Fibroblast of skin of right biceps (primary cell): ENCODE results near the gene NOX3.
"Not testable (repeated sequence)": the region's sequence is repeated elsewhere in the genome, so short reads cannot be mapped to it uniquely, and the experiment has no call there.

Source experiments
- DNase-seq: peaks from one replicate; pipeline ENCODE4 v3.0.0-alpha.2; 2013

The NOX3 gene

DNA sequence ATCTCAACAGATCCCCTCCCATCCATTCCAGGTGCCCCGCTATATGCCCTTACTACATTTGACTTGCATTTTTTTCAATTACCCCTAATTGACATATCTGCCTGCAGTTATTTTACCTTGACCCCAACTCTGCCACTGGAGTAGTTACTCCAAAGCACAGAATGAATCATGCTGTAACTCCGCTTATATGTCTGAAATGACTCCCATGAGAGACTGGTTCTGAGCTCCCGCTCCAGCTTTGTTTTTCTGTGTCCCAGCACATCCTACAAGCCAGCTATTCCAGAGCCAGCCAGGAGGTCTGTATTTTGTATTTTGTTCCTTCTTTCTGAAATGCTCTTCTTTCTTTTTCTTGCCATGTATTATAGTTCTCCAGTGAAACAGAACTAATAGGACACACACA lies 10.9 kb upstream of the NOX3 start:
- DNase-seq = peak; percentile 29

DNA sequence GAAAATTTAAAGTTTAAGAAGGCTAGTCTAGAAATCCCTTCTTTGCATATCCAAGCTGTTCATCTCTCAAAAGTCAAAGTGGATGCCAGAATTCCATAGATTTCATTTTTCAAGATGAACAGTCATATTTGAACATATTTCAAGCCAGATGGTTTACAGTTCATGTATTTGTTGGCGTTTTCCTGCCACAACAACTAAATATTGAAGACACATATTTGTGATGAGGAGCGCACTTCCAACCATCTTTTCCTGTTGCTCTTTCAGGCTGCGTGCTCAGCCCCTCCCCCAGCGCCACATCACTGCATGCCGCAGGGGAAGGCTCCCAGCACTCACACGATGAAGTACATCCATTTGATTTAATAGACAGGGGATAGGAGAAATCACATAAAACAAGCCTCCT lies 5.9 kb upstream of the NOX3 start:
- peak; percentile 55 for DNase-seq

DNA sequence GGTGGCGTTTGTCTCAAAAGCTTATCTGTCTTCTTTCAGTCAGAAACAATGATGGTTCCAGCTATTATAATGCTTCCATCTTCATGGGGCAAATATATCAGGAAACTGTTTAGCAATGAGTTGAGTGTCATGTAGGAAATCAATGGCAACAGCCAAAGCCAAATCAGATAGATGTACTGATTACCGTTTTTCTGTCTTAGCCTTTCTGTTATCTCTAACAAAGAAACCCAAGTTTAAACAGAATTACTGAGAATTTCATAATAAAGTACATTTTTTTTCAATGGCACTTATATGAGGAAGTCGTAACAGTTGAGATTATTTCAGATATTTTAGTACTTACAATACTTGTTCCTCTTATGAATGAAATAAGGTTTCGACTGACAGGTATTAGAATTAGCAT lies 1.2 kb downstream of the NOX3 start:
- no peak for DNase-seq

DNA sequence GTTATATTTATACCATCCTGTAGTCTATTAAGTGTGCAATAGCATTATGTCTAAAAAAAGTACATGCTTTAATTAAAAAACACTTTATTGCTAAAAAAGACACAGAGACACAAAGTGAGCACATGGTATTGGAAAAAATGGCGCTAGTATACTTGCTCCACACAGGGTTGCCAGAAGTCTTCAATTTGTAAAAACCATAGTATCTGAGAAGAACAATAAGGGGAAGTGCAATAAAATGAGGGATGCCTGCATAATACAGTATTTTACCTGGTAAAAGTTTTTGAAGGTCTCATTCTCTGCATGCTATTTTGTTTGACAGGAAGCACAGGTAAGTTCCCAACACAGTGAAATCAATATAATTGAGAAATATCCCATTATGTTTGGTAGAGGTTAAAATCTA lies 1.6 kb downstream of the NOX3 start:
- no peak for DNase-seq

DNA sequence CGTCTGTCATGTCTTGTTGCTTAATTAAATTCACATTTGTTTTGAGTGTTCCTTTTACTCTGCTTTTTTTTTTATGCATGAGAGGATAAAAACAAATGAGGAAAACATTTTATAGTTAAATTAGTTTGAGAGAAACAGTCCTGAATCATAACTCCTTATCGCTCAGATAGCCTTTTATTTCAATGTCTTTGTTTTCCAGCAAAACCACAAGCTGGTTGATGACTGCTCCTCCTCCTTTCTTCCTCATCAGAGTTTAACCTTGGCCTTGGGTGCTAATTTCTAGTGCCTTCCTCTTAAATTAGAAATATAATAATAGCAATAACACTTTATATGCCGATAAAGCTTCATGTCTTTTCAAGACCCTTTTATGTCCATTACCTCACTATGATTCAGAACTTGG lies 3.1 kb downstream of the NOX3 start:
- no peak for DNase-seq

DNA sequence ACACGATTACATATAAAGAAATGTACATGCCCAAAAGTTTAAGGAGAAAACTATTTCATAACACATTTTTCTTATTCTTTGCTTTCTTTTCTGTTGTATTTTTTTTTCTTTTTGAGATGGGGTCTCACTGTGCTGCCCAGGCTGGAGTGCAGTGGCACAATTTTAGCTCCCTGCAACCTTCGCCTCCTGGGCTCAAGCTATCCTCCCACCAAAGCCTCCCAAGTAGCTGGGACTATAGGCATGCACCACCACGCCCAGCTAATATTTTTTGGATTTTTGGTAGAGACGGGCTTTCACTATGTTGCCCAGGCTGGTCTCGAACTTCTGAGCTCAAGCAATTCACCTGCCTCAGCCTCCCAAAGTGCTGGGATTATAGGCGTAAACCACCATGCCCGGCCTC lies 4.1 kb downstream of the NOX3 start:
- not testable (repeated sequence) for DNase-seq

DNA sequence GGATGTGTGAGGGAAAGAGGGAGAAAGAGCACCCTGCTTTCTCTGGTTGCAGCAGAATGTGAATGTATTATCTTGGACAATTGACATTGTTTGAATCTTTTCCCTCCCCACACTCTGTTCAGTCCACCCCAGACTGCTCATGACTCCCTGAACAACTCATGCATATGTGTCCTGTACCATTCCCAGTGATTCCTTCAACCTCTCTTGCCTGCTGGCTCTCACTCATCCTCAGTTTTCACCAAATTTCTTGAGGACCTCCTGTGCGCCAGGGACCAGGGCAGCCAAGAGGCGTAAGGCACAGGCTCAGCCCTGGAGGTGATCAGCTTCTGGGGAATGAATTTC lies 5.4 kb downstream of the NOX3 start:
- DNase-seq = no peak

DNA sequence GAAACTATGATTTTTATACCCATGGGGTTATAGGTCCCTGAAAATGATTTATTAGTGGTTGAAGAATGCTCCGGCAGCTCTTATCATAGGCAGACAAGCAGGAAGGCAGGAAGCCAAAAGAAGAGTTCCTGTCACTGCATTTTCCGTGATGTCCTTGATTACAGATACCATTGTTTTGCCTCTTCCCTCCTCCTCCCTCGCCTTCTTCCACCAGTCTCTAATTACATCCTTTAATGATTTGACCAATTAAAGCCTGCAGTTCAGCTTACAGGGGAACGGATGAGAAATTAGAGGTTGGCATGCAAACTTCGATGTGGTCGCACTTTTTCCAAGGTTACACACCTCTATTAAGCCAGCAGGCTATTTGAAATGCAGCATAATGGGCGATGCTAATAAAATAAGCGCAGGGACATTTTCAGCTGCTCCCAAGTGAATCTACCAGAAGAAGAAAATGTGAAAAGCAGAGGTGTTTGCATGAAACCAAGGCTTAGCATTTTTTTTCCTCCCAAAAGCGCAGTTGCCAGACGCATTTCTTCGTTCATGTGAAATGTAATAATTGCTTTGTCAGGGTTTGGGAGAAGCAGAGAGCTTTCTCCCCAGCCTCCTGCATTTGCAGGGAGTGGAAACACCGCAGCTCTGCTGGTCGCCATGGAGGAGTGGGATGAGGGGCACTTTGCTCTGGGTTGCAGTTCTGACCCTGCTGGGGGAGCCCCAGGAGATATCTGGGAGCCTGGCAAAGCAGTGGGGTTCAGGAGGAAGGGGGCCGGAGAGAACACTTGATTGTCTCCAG lies 6.0 kb downstream of the NOX3 start:
- no peak for DNase-seq

DNA sequence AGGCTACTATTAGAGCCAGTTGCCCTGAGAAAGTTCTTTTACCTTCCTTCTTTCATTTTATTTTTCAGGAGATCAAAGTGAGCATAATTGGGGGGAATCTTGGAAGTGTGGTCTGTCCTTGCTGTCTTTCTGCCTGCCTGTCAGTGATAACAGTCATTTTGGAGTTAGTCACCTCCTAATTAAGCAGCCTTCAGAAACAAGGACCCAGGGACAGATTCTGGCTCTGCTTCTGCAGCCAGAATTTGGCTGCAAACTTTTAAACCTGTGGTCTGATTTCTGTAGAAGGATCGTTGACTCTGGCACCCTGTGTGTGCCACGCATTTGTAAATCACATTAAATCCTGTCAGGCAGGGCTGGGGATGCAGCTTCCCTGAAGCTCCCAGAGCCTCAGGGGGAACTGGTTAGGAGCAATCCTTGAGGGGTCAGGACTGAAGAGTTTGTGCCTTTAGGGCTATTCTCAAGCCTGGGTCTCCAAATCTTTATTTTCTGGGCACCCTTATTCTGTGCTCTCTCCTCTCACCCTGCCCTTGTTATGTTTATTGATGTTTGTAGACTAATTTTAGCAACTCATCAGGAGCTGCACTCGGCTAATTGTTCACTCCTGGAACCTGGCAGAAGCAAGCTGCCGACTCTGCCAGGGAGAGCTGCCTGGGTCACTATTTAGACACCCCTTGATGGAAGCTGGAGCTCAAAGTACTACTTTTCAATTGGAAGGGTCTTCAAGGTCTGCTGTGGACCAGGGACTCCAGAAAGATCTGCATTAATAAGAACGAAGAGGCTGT lies 6.8 kb downstream of the NOX3 start:
- DNase-seq = peak; percentile 12

DNA sequence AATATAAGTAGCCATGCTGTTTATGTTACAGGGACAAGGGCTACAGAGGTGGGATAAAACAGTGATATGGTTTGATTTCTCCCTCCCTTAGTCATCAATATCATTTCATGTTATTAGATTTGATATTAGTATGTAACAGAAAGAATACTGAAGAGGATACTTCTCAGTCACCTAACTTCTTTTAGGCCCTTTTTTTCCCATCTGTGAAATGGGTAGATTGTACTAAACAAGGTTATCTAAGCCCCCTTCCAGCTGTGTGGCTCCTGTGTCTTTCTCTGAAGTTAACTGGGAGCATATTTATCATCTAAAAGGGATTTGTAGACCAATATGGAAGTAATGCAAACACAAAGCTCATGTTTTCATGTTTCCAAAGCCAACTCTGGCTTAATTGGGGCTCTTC lies 7.7 kb downstream of the NOX3 start:
- DNase-seq = no peak

DNA sequence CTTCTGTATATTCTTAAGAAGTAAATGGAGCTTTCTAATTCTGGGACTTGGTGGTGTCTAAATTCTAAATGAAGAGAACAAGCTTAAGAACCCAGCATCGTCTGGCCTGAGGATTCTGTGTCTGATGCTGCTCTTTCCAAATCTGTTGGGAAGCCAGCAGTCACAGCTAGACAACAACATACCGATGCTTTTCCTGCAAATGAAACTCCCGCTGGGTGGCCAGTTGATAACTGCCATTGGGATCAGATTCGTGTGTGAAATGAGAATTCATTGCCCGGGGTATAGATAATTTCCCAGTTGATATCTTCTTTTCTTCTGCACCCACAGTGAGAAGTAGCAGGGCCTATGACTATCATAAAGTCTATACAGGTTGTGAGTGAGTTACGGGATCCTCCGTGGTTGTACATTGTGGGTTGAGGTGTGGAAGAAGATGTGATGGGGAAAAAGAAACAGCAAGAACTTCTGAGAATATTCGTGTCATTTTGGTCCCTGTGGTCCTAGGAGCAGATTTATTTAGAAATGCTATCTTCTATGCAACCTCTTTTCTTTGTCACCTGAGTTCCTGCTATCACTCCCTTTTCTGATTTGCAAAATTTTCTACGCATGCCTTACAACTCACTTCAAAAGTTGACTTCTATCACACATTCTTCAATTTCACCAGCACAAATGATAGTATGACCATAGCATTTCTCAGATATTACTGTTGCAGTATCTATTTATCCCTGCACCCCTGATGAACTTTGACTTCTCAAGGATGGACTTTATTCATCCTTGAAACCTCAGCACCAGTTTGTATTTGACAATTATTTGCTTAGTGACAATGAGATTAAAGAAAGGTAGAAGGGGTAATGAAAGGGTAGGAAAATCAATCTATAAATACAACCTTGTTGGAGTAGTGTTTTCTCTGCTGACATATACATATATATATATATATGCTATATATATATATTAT lies 10.4 kb downstream of the NOX3 start:
- no peak for DNase-seq

DNA sequence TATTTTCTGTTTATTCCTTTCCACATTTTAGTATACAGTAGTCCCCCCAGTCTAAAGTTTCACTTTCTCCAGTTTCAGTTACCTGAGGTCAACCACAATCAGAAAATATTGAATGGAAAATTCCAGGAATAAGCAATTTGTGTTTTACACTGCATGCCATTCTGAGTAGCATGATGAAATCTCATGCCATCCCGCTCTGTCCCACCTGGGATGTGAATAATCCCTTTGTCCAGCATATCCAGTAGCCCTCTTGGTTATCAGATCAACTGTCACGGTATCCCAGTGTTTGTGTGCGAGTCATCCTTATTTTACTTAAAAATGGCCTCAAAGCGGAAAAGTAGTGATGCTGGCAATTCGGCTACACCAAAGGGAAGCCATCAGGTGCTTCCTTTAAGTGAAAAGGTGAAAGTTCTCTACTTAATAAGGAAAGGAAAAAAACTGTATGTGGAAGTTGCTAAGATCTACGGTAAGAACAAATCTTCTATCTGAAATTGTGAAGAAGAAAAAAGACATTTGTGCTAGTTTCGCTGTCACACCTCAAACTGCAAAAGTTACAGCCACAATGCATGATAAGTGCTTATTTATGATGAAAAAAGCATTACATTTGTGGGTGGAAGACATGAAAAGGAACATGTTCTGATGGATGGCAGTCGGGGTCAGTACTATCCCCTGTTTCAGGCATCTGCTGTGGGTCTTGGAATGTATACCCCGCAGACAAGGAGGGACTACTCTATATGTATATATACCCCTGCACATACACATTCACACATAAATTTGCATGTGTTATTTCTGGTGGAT lies 11.3 kb downstream of the NOX3 start:
- peak; percentile 36 for DNase-seq

DNA sequence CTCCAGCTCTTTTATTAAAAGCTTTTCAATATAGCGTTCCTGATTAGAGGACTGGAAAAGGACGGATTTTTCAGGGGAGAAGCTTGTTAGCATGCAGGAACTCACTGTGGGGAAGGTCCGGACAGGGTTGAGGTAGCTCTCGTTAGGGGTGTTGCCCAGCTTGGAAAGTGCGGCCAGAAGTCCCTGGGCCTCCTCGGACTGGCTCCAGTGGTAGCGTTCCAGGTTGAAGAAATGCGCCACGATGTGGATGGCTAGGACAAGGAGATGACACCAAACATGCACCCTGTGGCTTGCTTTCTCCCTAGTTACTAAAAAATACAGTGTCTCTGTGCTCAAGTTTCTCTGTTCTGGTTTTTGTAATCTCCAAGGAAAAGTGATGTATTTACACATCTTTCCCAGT lies 12.5 kb downstream of the NOX3 start:
- DNase-seq = no peak

DNA sequence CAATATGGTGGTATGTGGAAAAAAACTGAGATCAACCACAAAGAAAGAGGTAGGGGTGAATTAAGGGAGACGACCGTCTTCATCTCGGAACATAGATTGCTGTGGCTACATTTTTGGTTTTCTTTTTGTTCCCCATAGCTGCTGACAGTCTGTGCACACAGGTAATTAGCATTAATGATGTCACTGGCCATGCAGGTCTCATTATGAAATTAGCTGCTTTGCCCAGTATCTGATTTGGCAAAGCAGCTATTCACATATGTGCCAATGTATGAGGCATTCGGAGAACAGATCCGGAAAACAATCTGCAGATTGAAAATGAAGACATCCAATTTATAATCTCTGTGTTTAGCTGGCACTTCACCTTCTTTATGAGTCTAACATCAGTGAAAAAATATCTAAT lies 13.1 kb downstream of the NOX3 start:
- no peak for DNase-seq

DNA sequence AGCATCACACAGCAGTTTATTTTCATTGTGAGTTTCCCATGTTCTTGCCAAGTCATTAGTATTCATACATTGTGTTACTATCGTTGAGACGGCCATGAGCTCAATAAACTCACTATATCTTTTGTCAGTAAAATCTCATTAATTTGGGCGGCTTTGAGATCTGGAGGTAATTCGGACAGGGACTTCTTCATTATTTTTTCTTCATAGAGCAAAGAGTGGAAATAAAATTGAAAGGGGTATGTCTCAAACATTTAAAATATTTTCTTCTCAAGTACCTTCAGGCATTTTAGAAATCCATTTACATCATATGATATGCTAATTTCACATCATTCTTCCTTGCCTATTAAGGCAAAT lies 14.6 kb downstream of the NOX3 start:
- no peak for DNase-seq

DNA sequence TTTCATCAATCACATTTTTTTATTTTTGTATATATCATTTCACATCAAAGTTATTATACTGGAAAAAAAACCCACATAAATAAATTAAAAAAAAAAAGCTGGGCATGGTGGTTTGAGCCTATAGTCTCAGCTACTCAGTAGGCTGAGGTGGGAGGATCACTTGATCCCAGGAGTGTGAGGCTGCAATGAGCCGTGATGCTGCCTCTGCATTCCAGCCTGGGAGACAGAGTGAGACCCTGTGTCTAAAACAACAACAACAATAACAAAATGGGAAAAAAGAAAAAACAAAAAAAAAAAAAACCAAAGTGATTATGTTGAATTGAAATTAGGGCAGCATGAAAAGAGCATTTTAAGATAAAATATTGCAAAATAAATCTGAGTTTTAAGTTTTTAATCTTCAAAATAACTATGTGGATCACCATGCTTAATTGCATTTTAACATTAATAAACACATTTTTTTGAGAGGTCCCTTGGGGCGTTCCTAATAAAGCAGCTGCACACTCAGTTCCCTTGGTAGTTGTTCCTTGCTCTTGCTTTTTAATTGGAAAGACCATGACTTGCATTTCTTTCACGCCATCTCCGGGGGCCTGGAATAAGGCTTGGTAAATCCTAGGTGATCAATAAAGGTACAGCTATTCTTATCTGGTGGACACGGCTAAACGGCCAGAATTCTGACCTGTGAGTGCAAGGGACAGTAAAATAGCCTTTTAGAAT lies 15.1 kb downstream of the NOX3 start:
- DNase-seq = no peak

DNA sequence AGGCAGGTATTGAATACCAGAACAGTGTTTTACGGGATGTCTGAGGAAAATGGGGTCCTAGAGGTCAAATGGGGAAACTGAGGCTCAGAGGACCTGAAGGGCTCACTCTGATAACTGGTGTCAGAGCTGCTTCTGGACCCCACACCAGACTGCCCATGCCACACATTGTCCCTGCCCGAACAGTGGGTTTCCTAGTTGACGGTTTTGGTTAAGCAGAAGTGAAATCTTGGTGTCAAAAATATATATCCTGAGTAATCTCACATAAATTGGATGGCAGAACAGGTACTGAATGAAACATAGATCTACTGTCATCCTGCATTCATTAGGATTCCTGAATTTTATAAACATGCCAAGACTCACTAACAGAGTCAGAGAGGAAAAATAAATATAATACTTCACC lies 16.3 kb downstream of the NOX3 start:
- DNase-seq = no peak

DNA sequence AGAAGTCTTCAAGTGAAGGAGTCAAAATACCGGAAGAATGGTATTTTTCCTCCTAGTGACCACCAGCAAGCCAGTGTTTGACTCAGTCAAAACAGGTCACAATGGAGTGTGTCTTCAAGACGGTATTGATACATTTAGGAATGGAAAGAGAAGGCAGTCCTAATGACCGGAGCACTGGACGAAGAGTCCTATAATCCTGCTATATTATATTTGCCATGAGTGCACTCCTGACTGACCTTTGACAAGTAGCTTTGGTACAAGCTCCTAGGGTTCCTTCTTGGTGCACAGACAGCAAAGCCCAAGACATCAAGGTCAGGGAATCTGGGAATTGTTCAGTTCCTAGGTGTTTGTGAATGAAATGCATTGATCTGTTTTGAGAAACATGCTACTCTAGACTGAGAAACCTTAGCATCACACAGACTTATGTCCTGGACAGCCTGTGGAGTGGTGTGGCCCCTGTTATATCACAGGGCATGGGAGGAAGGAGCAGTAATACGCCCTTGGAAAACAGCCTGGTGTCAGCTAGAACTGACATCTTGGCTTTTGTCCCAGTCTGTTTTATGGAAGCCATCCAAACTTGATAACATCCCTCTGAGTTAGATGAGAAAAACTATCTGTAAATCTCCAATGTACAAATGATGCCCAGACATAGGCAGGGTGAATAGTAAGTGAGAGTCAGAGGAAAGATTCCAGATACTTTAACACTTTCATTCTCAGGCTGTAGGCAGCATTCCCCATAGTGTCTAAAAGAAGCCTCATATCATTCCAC lies 18.5 kb downstream of the NOX3 start:
- DNase-seq = peak; percentile 60

DNA sequence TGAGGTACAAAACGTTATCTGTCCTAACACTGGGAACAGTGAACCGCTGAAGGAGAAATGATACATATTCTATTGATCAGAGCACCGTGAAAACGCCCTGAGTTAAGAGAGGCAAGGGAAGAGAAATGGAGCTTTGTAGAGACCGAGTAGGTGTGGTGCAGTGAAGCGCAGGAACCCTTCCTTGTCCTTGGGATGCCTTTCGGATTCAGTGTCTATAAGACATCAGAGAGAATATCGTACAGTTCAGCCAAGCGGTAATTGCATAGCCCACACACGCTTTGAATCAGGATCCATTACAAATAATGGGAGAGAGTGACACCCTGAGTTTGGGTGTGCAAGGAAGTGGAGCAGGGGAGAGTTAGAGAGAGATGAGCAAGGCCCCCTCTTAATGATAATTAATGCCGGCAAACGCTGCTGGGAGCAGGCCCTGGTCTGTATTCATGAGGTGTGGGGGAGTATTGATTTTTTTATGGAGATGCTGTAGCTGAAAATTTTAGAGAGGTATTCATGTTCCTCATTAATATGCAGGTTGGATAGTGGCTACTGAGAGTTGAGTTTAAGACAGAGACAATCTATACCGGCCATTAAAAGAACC lies 20.7 kb downstream of the NOX3 start:
- DNase-seq = no peak

DNA sequence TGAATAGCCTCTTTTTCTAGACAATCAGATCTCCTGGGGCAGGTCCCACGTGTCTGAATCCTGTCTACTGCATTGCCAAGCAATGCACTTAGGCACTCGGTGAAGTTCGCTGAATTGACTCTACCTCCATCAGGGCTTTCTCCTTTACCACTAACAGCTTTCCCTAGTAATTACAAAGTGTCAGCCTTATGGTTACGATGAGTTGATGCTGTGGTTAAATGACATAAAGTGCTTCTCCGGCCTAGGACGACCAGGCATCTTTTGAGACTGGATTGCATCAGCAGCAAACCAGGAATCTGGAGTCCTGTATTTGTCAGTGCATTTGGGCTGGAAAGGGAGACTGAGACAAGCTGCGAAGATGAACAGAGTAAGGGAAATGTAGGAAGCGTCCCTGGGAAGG lies 21.5 kb downstream of the NOX3 start:
- DNase-seq = no peak

DNA sequence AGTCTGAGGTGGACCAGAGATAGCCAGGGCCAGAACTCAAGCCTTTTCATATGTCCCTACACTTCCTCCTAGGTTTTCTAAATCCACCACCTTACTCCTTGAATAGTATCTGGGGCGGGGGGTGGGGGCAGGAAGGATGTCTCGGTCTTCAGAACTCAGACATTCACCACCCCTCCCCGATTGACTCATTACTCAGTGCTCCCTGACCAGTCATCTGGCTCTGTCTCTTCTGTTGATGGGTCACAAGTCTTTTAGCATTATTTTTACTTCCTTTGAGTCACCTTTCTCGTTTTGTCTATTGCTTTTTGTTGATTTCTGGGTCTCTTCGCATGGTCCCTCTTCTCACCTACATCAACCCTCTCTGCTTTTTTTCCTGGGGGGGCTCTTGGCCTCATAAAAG lies 23.3 kb downstream of the NOX3 start:
- peak; percentile 62 for DNase-seq
